Esophagus (tissue), 2 donors: ENCODE measurements around the gene NPSR1. TPM values are rescaled to one million over a fixed set of nuclear protein-coding genes. Genes with fewer than 3 reads are reported as not detected.
"Not testable (repeated sequence)": the region's sequence is repeated elsewhere in the genome, so short reads cannot be mapped to it uniquely, and the experiment has no call there.

Experiments used
- H3K27ac ChIP-seq, 2 donors: one replicate each; pipeline ENCODE4 v1.5.1; 2013; ENCODE audit warnings: low read depth in 2 of 2, mild to moderate bottlenecking in 2 of 2, inconsistent platforms in 1 of 2, low read length in 1 of 2, moderate library complexity in 1 of 2
- H3K27me3 ChIP-seq, 2 donors: one replicate each; pipeline ENCODE4 v1.6.1; 2013; ENCODE audit warnings: low read length in 2 of 2, control low read depth in 1 of 2, mild to moderate bottlenecking in 1 of 2; ENCODE audit not compliant: insufficient read depth in 2 of 2, control insufficient read depth in 1 of 2
- H3K36me3 ChIP-seq, 2 donors: one replicate each; pipeline ENCODE4 v1.6.1; 2013; ENCODE audit warnings: low read length in 1 of 2; ENCODE audit not compliant: control insufficient read depth in 2 of 2, insufficient read depth in 2 of 2
- H3K4me1 ChIP-seq, 2 donors: one replicate each; pipeline ENCODE4 v1.6.1; 2013; ENCODE audit warnings: low read length in 1 of 2; ENCODE audit not compliant: control insufficient read depth in 2 of 2, insufficient read depth in 2 of 2
- H3K4me3 ChIP-seq, 2 donors: one replicate each; pipeline ENCODE4 v1.5.1; 2013; ENCODE audit warnings: low read length in 2 of 2, mild to moderate bottlenecking in 2 of 2, low read depth in 1 of 2, moderate library complexity in 1 of 2
- H3K9me3 ChIP-seq, 2 donors: one replicate each; pipeline ENCODE4 v1.6.1; 2013; ENCODE audit warnings: mild to moderate bottlenecking in 2 of 2, low read depth in 1 of 2, low read length in 1 of 2, moderate library complexity in 1 of 2; ENCODE audit not compliant: control insufficient read depth in 2 of 2, insufficient read depth in 1 of 2
- WGBS, 2 donors: extraction: QIAGEN DNeasy Blood & Tissue Kit; methylation state at CpG; one replicate each; pipeline ENCODE4 v1.1.7; 2013; 5-methylcytosine and 5-hydroxymethylcytosine counted together
- polyA plus RNA-seq, 2 donors: library from polyadenylated mRNA; stranded (reverse); fragments of 200-250 nt; gene quantifications; one replicate each; pipeline ENCODE4 v1.2.3, GENCODE V29; 2013
- donor health status: healthy with polysubstance abuse.
- donor health status: Bipolar disorder and iron deficiency.

The NPSR1 gene
- not detected for polyA plus RNA-seq

GRCh38 chr7:34657632-34658268 is at the start of gene NPSR1:
Gene NPSR1, plus strand, starts transcription at chr7:34658218. Its CDS starts 195 bp downstream, at chr7:34658413.
- no peak within 1 kb of the TSS for H3K27ac ChIP-seq
- H3K36me3 ChIP-seq: no peaks in the 10 kb centered on the region
- H3K27me3 ChIP-seq: no peaks in the 10 kb centered on the region
- no peaks in the 10 kb centered on the region for H3K4me1 ChIP-seq
- no peak within 1 kb of the TSS for H3K4me3 ChIP-seq
- WGBS, 2 donors: 77 to 81% methylated on average over 8 of the region's 8 CpGs
- no peaks in the 10 kb centered on the region for H3K9me3 ChIP-seq

DNA sequence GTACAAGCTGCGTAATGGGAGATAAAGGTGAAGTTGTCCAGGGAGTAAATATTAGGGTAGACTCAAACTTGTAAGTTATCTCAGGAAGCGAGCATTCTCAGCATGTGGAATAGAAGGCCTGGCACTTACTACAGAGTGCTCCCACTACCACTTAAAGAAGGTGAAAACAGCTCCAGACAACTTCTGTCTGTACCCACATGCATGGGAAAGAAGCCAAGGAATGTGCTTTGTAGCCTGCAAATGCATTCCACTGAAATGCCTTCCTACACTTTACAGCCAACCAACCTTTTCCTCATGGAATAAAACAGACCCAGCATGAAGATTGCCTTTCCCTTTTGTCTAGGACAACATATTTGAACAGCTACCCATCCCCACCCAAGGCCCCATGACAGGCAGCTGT is 45.4 kb upstream of the NPSR1 start:
- 65 to 73% methylated on average over 2 of the region's 2 CpGs for WGBS, 2 donors
- no peaks in the 10 kb centered on the region for H3K36me3 ChIP-seq
- H3K27ac ChIP-seq: no peak overlapping the region
- H3K4me1 ChIP-seq: no peaks in the 10 kb centered on the region
- no peaks in the 10 kb centered on the region for H3K9me3 ChIP-seq
- no peaks in the 10 kb centered on the region for H3K27me3 ChIP-seq
- no peak overlapping the region for H3K4me3 ChIP-seq

- Histone ChIP-seq H3K27me3 (no peaks in the 10 kb centered on the region), H3K27ac (no peak overlapping the region), H3K9me3 (no peaks in the 10 kb centered on the region), H3K4me3 (no peak overlapping the region), H3K36me3 (no peaks in the 10 kb centered on the region), H3K4me1 (no peaks in the 10 kb centered on the region)
Measured at GRCh38 chr7:34620425-34620824, 37.6 kb upstream of the NPSR1 start.

- WGBS, 2 donors: 34 to 43% methylated on average over 2 of the region's 2 CpGs
- Histone ChIP-seq H3K27me3 (no peaks in the 10 kb centered on the region), H3K36me3 (no peaks in the 10 kb centered on the region), H3K9me3 (no peaks in the 10 kb centered on the region), H3K4me3 (no peak overlapping the region), H3K4me1 (no peaks in the 10 kb centered on the region), H3K27ac (no peak overlapping the region)
Measured at GRCh38 chr7:34622182-34622581, 35.8 kb upstream of the NPSR1 start.

GRCh38 chr7:34622771-34623250 is 35.2 kb upstream of the NPSR1 start:
- H3K4me1 ChIP-seq: no peaks in the 10 kb centered on the region
- no peaks in the 10 kb centered on the region for H3K36me3 ChIP-seq
- no peaks in the 10 kb centered on the region for H3K27me3 ChIP-seq
- WGBS, 2 donors: 64 to 66% methylated on average over 4 of the region's 4 CpGs
- H3K4me3 ChIP-seq: no peak overlapping the region
- no peaks in the 10 kb centered on the region for H3K9me3 ChIP-seq
- no peak overlapping the region for H3K27ac ChIP-seq

GRCh38 chr7:34628618-34629017 is 29.4 kb upstream of the NPSR1 start:
- H3K9me3 ChIP-seq, H3K27me3 ChIP-seq, H3K4me3 ChIP-seq, H3K4me1 ChIP-seq, H3K36me3 ChIP-seq, H3K27ac ChIP-seq: not testable (repeated sequence)
- 71 to 72% methylated on average over 4 of the region's 4 CpGs for WGBS, 2 donors

GRCh38 chr7:34652809-34653208 is 5.2 kb upstream of the NPSR1 start:
- no peak overlapping the region for H3K27ac ChIP-seq
- 66 to 74% methylated on average over 4 of the region's 4 CpGs for WGBS, 2 donors
- H3K36me3 ChIP-seq: no peaks in the 10 kb centered on the region
- H3K4me1 ChIP-seq: no peaks in the 10 kb centered on the region
- no peaks in the 10 kb centered on the region for H3K27me3 ChIP-seq
- H3K4me3 ChIP-seq: no peak overlapping the region
- H3K9me3 ChIP-seq: no peaks in the 10 kb centered on the region

DNA sequence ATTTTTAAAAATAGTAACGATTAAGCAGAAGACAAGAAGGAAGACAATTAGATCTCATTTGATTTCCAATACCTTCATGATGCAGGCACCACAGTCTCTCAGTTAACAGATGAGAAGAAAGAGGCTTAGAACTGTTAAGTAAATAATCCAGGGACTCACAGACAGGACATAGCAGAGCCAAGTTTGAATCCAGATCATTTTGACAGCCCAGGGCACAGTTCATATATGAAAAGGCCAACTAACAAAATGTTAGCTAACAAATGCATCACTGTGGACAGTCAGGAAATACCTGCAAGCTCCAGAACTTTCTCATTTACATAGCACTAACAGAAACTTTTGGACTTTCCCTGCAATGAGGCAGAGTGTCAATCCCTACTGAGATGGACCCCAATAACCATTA is 4.2 kb upstream of the NPSR1 start:
- Histone ChIP-seq H3K4me3 (no peak overlapping the region), H3K27me3 (no peaks in the 10 kb centered on the region), H3K27ac (no peak overlapping the region), H3K36me3 (no peaks in the 10 kb centered on the region), H3K4me1 (no peaks in the 10 kb centered on the region), H3K9me3 (no peaks in the 10 kb centered on the region)
- WGBS, 2 donors: 84 to 85% methylated on average over 1 of the region's 1 CpG

DNA sequence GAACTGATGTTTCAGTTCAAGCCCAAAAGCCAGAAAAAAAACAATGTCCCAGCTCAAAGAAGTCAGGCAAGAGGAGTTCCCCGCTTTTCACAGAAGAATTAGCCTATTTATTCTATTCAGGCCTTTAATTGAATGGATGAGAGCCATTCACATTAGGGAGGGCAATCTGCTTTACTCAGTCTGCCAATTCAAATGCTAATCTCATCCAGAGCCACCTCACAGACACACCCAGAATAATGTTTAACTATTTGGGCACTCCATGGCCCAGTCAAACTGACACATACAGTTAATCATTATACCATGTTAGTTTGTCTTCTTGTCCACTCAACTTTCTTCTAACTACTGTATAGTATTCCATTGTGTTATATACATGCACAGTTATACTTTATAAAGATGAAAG is 2.6 kb upstream of the NPSR1 start:
- H3K36me3 ChIP-seq: no peaks in the 10 kb centered on the region
- no peak overlapping the region for H3K4me3 ChIP-seq
- H3K9me3 ChIP-seq: no peaks in the 10 kb centered on the region
- no peak overlapping the region for H3K27ac ChIP-seq
- no peaks in the 10 kb centered on the region for H3K27me3 ChIP-seq
- H3K4me1 ChIP-seq: no peaks in the 10 kb centered on the region
- WGBS, 2 donors: 80 to 85% methylated on average over 1 of the region's 1 CpG

DNA sequence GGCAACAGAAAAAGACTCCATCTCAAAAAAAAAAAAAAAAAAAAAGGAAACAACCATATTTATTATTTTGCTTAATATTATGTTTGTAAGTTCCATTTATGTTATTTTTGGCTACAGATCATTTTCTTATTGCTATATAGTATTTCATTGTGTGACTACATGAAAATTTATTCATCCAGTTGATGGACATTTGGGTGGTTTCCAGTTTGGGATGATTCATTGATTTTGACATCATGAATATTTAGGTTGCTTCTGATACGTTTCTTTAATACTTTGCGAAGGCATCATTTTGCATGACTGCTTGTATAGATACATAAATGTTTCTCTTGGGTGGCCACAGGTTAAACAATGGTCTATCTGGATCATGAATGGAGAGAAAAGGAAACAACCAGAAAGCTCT is 2.0 kb upstream of the NPSR1 start:
- Histone ChIP-seq H3K4me3 (no peak overlapping the region), H3K9me3 (no peaks in the 10 kb centered on the region), H3K27ac (no peak overlapping the region), H3K4me1 (no peaks in the 10 kb centered on the region), H3K27me3 (no peaks in the 10 kb centered on the region), H3K36me3 (no peaks in the 10 kb centered on the region)
- 70 to 82% methylated on average over 2 of the region's 2 CpGs for WGBS, 2 donors
